ENCODE results near the gene FASTKD2.

- no peak for TF ChIP-seq CTCF (IDR thresholded peaks at IDR 0.05)
- no peak for TF ChIP-seq POLR2A (IDR thresholded peaks at IDR 0.05)
These were observed 32.1 kb upstream of the FASTKD2 start for GRCh38 chr2:206733341-206733740.

Data from body of pancreas (tissue), 4 donors.